T-cell (primary cell): Measurements from ENCODE around the gene ABCB11. TPM values are rescaled to one million over a fixed set of nuclear protein-coding genes. Genes with fewer than 3 reads are reported as not detected.

ENCODE experiments used
- ATAC-seq, 4 experiments: fragments of 200-7000 bp in 3 of 4; fragments of 150-1000 bp in 1 of 4; cut with Tn5 transposase; replicated peaks in 1 of 4; 1 replicate in 3 of 4; 2 replicates in 1 of 4; pipeline ENCODE4 v1.10.0; 2021; ENCODE audit warnings: moderate library complexity in 3 of 4, mild to moderate bottlenecking in 2 of 4, moderate number of reproducible peaks in 1 of 4
- CTCF ChIA-PET, 2 donors: fragments of 300-600 bp; sonication (Branson Sonifier 250); formaldehyde crosslinking; loops; one replicate each; lab custom pipeline; 2022; ENCODE audit warnings: antibody characterized with exemption in 2 of 2; lab: Charles Lee
- POLR2A ChIA-PET, 2 donors: fragments of 300-600 bp; sonication (Branson Sonifier 250); formaldehyde crosslinking; loops; one replicate each; lab custom pipeline; 2022; ENCODE audit warnings: antibody characterized with exemption in 2 of 2; lab: Charles Lee
- DNase-seq, 35 experiments: peaks; one replicate each; pipeline versions ENCODE4 v3.0.0 to v3.0.0-alpha.2; 2013 to 2023
- H3K27ac ChIP-seq: one replicate; pipeline ENCODE4 v1.5.1; 2013; ENCODE audit warnings: low read length
- H3K27me3 ChIP-seq, 2 experiments: replicated peaks in 1 of 2; 1 replicate in 1 of 2; 2 replicates in 1 of 2; pipeline versions ENCODE4 v1.6.1 to v1.7.0; 2013; ENCODE audit warnings: low read length in 1 of 2, mixed read lengths in 1 of 2; ENCODE audit not compliant: control insufficient read depth in 2 of 2, insufficient read depth in 2 of 2; ENCODE audit errors: extremely low read depth in 1 of 2
- H3K36me3 ChIP-seq, 2 donors: 1 replicate in 1 of 2; 2 replicates in 1 of 2; pipeline versions ENCODE4 v1.6.1 to v1.7.0; 2013; ENCODE audit warnings: low read length in 1 of 2; ENCODE audit not compliant: control insufficient read depth in 2 of 2, insufficient read depth in 1 of 2; ENCODE audit errors: extremely low read depth in 1 of 2
- H3K4me1 ChIP-seq, 2 experiments: 1 replicate in 1 of 2; 2 replicates in 1 of 2; pipeline versions ENCODE4 v1.6.1 to v1.7.0; 2013; ENCODE audit warnings: low read length in 2 of 2, mixed read lengths in 1 of 2; ENCODE audit not compliant: insufficient read depth in 2 of 2, control insufficient read depth in 1 of 2; ENCODE audit errors: extremely low read depth in 1 of 2
- H3K4me3 ChIP-seq, 2 donors: 1 replicate in 1 of 2; 2 replicates in 1 of 2; pipeline versions ENCODE4 v1.5.1 to v1.7.0; 2013; ENCODE audit warnings: mild to moderate bottlenecking in 2 of 2, low read length in 1 of 2, moderate library complexity in 1 of 2; ENCODE audit not compliant: control insufficient read depth in 1 of 2; ENCODE audit errors: extremely low read depth in 1 of 2
- H3K9me3 ChIP-seq: 2 replicates; pipeline ENCODE4 v1.7.0; 2013
- H3K27ac Mint-ChIP-seq, 2 donors: one replicate each; pipeline ENCODE4 v1.8.0; 2020 to 2021; ENCODE audit warnings: mild to moderate bottlenecking in 2 of 2, mixed read lengths in 2 of 2
- H3K27me3 Mint-ChIP-seq, 2 donors: one replicate each; pipeline ENCODE4 v1.8.0; 2021 to 2022; ENCODE audit warnings: mixed read lengths in 2 of 2
- H3K36me3 Mint-ChIP-seq: one replicate; pipeline ENCODE4 v1.8.0; 2021; ENCODE audit warnings: mixed read lengths
- H3K4me1 Mint-ChIP-seq, 3 donors: one replicate each; pipeline ENCODE4 v1.8.0; 2020 to 2022; ENCODE audit warnings: mixed read lengths in 3 of 3, mild to moderate bottlenecking in 1 of 3
- H3K4me3 Mint-ChIP-seq, 3 donors: one replicate each; pipeline ENCODE4 v1.8.0; 2020 to 2022; ENCODE audit warnings: mild to moderate bottlenecking in 3 of 3, mixed read lengths in 3 of 3, moderate library complexity in 3 of 3
- H3K9me3 Mint-ChIP-seq, 3 donors: one replicate each; pipeline ENCODE4 v1.8.0; 2020 to 2022; ENCODE audit warnings: mixed read lengths in 3 of 3
- WGBS: methylation state at CpG from one replicate; pipeline ENCODE4 v1.1.5; 2013; ENCODE audit warnings: missing lambda C conversion rate; ENCODE audit not compliant: insufficient coverage; 5-methylcytosine and 5-hydroxymethylcytosine counted together
- total RNA-seq, 35 experiments: library from RNA in 6 of 35; stranded (reverse) in 6 of 35; fragments of 120-200 nt in 1 of 35; gene quantifications; one replicate each; pipeline versions ENCODE4 v1.2.1 to v1.2.4 and lab custom pipeline; 2013 to 2026

Gene ABCB11
- total RNA-seq, 5 donors from 2014 or later (not counting 1 experiment from before 2014, with no cell fraction given): 0.03 TPM; not detected in 3

GRCh38 chr2:169023161-169023560 lies 8.0 kb downstream of the ABCB11 start:
- DNase-seq (no peak), ATAC-seq (no peak)
- POLR2A ChIA-PET: no interaction called here
- H3K36me3 Mint-ChIP-seq: no peaks in the 10 kb centered on the region
- H3K27ac Mint-ChIP-seq: no peak overlapping the region
- no peaks in the 10 kb centered on the region for H3K9me3 Mint-ChIP-seq
- CTCF ChIA-PET: interaction anchor here in 1 of 2 donors (0.6 kb wide), 1 partner anchor 41 kb away, joined by 4 read pairs; no protein-coding TSS in a partner anchor
- H3K4me1 Mint-ChIP-seq: peaks cover 9 to 13% (median 11%) of the 10 kb centered on the region in 3 donors
- peaks cover 2 to 4% of the 10 kb centered on the region in 2 donors for H3K27me3 Mint-ChIP-seq
- no peaks in the 10 kb centered on the region for H3K36me3 ChIP-seq
- no peak overlapping the region for H3K4me3 Mint-ChIP-seq
- H3K4me1 ChIP-seq: peaks cover 0 to 4% of the 10 kb centered on the region in 2 experiments
- no peak overlapping the region for H3K27ac ChIP-seq
- H3K27me3 ChIP-seq: no peaks in the 10 kb centered on the region
- H3K9me3 ChIP-seq: no peaks in the 10 kb centered on the region
- no peak overlapping the region for H3K4me3 ChIP-seq
- WGBS: no CpG with 5 or more reads among the region's 3 CpGs

- H3K4me3 Mint-ChIP-seq: no peak overlapping the region
- no peaks in the 10 kb centered on the region for H3K4me1 ChIP-seq
- H3K36me3 Mint-ChIP-seq: no peaks in the 10 kb centered on the region
- H3K27me3 Mint-ChIP-seq: peaks cover 5 to 23% of the 10 kb centered on the region in 2 donors
- 83% methylated on average over 1 of the region's 3 CpGs for WGBS
- DNase-seq (no peak), ATAC-seq (no peak)
- POLR2A ChIA-PET: interaction anchor here in 1 of 2 donors (0.8 kb wide), 1 partner anchor 10 kb away, joined by 4 read pairs; no protein-coding TSS in a partner anchor
- no peaks in the 10 kb centered on the region for H3K36me3 ChIP-seq
- CTCF ChIA-PET: no interaction called here
- no peak overlapping the region for H3K27ac Mint-ChIP-seq
- no peak overlapping the region for H3K27ac ChIP-seq
- H3K4me1 Mint-ChIP-seq: peaks cover 0 to 4% (median 0%) of the 10 kb centered on the region in 3 donors
- no peaks in the 10 kb centered on the region for H3K27me3 ChIP-seq
- no peak overlapping the region for H3K4me3 ChIP-seq
- no peaks in the 10 kb centered on the region for H3K9me3 ChIP-seq
- peaks cover 0 to 7% (median 0%) of the 10 kb centered on the region in 3 donors for H3K9me3 Mint-ChIP-seq
These were observed 12.7 kb downstream of the ABCB11 start for GRCh38 chr2:169018390-169018789.

GRCh38 chr2:169015943-169016342 lies 15.2 kb downstream of the ABCB11 start:
- Mint-ChIP-seq H3K4me3 (no peak overlapping the region), H3K4me1 (peaks cover 0 to 4% (median 0%) of the 10 kb centered on the region in 3 donors), H3K36me3 (no peaks in the 10 kb centered on the region), H3K27ac (no peak overlapping the region), H3K9me3 (peaks cover 0 to 7% (median 0%) of the 10 kb centered on the region in 3 donors), H3K27me3 (peaks cover 5 to 23% of the 10 kb centered on the region in 2 donors)
- Histone ChIP-seq H3K4me3 (no peak overlapping the region), H3K27me3 (no peaks in the 10 kb centered on the region), H3K9me3 (no peaks in the 10 kb centered on the region), H3K36me3 (no peaks in the 10 kb centered on the region), H3K4me1 (no peaks in the 10 kb centered on the region), H3K27ac (no peak overlapping the region)
- ATAC-seq (no peak), DNase-seq (no peak)
- ChIA-PET POLR2A (no interaction called here), CTCF (no interaction called here)
- WGBS: 78% methylated on average over 2 of the region's 4 CpGs

- H3K9me3 Mint-ChIP-seq: peaks cover 0 to 7% (median 0%) of the 10 kb centered on the region in 3 donors
These were observed 16.3 kb downstream of the ABCB11 start for GRCh38 chr2:169014780-169015179.

GRCh38 chr2:169013628-169014026 lies 17.5 kb downstream of the ABCB11 start:
- no peak overlapping the region for H3K4me3 Mint-ChIP-seq
- H3K4me1 ChIP-seq: no peaks in the 10 kb centered on the region
- no peaks in the 10 kb centered on the region for H3K36me3 Mint-ChIP-seq
- H3K27me3 Mint-ChIP-seq: peaks cover 3 to 20% of the 10 kb centered on the region in 2 donors
- no peaks in the 10 kb centered on the region for H3K27me3 ChIP-seq
- H3K27ac Mint-ChIP-seq: no peak overlapping the region
- no peaks in the 10 kb centered on the region for H3K36me3 ChIP-seq
- peaks cover 0 to 4% (median 0%) of the 10 kb centered on the region in 3 donors for H3K4me1 Mint-ChIP-seq
- ChIA-PET POLR2A (no interaction called here), CTCF (no interaction called here)
- no CpG with 5 or more reads among the region's 4 CpGs for WGBS
- H3K9me3 Mint-ChIP-seq: peaks cover 0 to 7% (median 0%) of the 10 kb centered on the region in 3 donors
- H3K9me3 ChIP-seq: no peaks in the 10 kb centered on the region
- DNase-seq: no peak
- no peak for ATAC-seq
- H3K27ac ChIP-seq: no peak overlapping the region
- H3K4me3 ChIP-seq: no peak overlapping the region

More at GRCh38 chr2:169014780-169015179, 16.3 kb downstream of the ABCB11 start:
- Histone ChIP-seq H3K9me3 (no peaks in the 10 kb centered on the region), H3K27me3 (no peaks in the 10 kb centered on the region), H3K4me1 (no peaks in the 10 kb centered on the region), H3K27ac (no peak overlapping the region), H3K4me3 (no peak overlapping the region), H3K36me3 (no peaks in the 10 kb centered on the region)
- Mint-ChIP-seq H3K27me3 (peaks cover 5 to 23% of the 10 kb centered on the region in 2 donors), H3K4me3 (no peak overlapping the region), H3K4me1 (peaks cover 0 to 4% (median 0%) of the 10 kb centered on the region in 3 donors), H3K36me3 (no peaks in the 10 kb centered on the region), H3K27ac (no peak overlapping the region)
- ATAC-seq: no peak
- no peak for DNase-seq
- 87% methylated on average over 3 of the region's 3 CpGs for WGBS
- ChIA-PET POLR2A (no interaction called here), CTCF (no interaction called here)

GRCh38 chr2:169012812-169013627 lies 18.1 kb downstream of the ABCB11 start:
- no peak overlapping the region for H3K27ac Mint-ChIP-seq
- H3K27me3 Mint-ChIP-seq: peaks cover 3 to 18% of the 10 kb centered on the region in 2 donors
- H3K36me3 Mint-ChIP-seq: no peaks in the 10 kb centered on the region
- DNase-seq (no peak), ATAC-seq (no peak)
- no peak overlapping the region for H3K27ac ChIP-seq
- no peaks in the 10 kb centered on the region for H3K27me3 ChIP-seq
- no peaks in the 10 kb centered on the region for H3K9me3 ChIP-seq
- H3K4me3 ChIP-seq: no peak overlapping the region
- no CpG with 5 or more reads among the region's 6 CpGs for WGBS
- POLR2A ChIA-PET: no interaction called here
- no peaks in the 10 kb centered on the region for H3K36me3 ChIP-seq
- peaks cover 2 to 9% (median 5%) of the 10 kb centered on the region in 3 donors for H3K4me1 Mint-ChIP-seq
- H3K9me3 Mint-ChIP-seq: peaks cover 0 to 7% (median 0%) of the 10 kb centered on the region in 3 donors
- no peak overlapping the region for H3K4me3 Mint-ChIP-seq
- peaks cover 0 to 1% of the 10 kb centered on the region in 2 experiments for H3K4me1 ChIP-seq
- CTCF ChIA-PET: no interaction called here
